ENCODE data around the gene MUC21.
"Not testable (repeated sequence)": the region's sequence is repeated elsewhere in the genome, so short reads cannot be mapped to it uniquely, and the experiment has no call there.

The MUC21 gene

GRCh38 chr6:30970946-30971345 is 12.6 kb upstream of the MUC21 start:
- DNase-seq = no peak

- no peak for DNase-seq
Observed at GRCh38 chr6:30972816-30973215, 10.7 kb upstream of the MUC21 start.

- DNase-seq = no peak
Observed at GRCh38 chr6:30974490-30975252, 8.8 kb upstream of the MUC21 start.

- DNase-seq = no peak
Observed at GRCh38 chr6:30979141-30979540, 4.4 kb upstream of the MUC21 start.

- no peak for DNase-seq
Observed at GRCh38 chr6:30979690-30980089, 3.8 kb upstream of the MUC21 start.

GRCh38 chr6:30981942-30982772 is 1.4 kb upstream of the MUC21 start:
- no peak for DNase-seq

- no peak for DNase-seq
Observed at GRCh38 chr6:30985490-30985889, 2.0 kb downstream of the MUC21 start.

- no peak for DNase-seq
Observed at GRCh38 chr6:30987304-30987703, 3.8 kb downstream of the MUC21 start.

- no peak for DNase-seq
Observed at GRCh38 chr6:30988209-30988825, 4.8 kb downstream of the MUC21 start.

- no peak for DNase-seq
Observed at GRCh38 chr6:30990422-30991086, 7.0 kb downstream of the MUC21 start.

GRCh38 chr6:30991891-30992290 is 8.4 kb downstream of the MUC21 start:
- DNase-seq = no peak

- no peak for DNase-seq
Observed at GRCh38 chr6:30997301-30997700, 13.8 kb downstream of the MUC21 start.

- no peak for DNase-seq
Observed at GRCh38 chr6:30998785-30999184, 15.3 kb downstream of the MUC21 start.

GRCh38 chr6:31000067-31000860 is 16.7 kb downstream of the MUC21 start:
- DNase-seq = not testable (repeated sequence)

GRCh38 chr6:31001281-31001888 is 17.9 kb downstream of the MUC21 start:
- no peak for DNase-seq

- DNase-seq = no peak
Observed at GRCh38 chr6:31002471-31002870, 19.0 kb downstream of the MUC21 start.

- no peak for DNase-seq
Observed at GRCh38 chr6:31004794-31005193, 21.3 kb downstream of the MUC21 start.

GRCh38 chr6:31005249-31006020 is 21.9 kb downstream of the MUC21 start:
- no peak for DNase-seq

- no peak for DNase-seq
Observed at GRCh38 chr6:31007694-31008093, 24.2 kb downstream of the MUC21 start.

- DNase-seq = no peak
Observed at GRCh38 chr6:31008165-31008564, 24.6 kb downstream of the MUC21 start.

GRCh38 chr6:31009731-31010130 is 26.2 kb downstream of the MUC21 start:
- DNase-seq = no peak

All from effector CD4-positive, alpha-beta T cell (primary cell).